NCI-H524 treated with DMSO at 0.1 percent for 48 hours (cell line): ENCODE measurements around the gene MACROH2A2.
"Not testable (repeated sequence)": the region's sequence is repeated elsewhere in the genome, so short reads cannot be mapped to it uniquely, and the experiment has no call there.

Source experiments
- DNase-seq: peaks from one replicate; lab custom pipeline; 2025; lab: John Stamatoyannopoulos, UW

MACROH2A2 gene

DNA sequence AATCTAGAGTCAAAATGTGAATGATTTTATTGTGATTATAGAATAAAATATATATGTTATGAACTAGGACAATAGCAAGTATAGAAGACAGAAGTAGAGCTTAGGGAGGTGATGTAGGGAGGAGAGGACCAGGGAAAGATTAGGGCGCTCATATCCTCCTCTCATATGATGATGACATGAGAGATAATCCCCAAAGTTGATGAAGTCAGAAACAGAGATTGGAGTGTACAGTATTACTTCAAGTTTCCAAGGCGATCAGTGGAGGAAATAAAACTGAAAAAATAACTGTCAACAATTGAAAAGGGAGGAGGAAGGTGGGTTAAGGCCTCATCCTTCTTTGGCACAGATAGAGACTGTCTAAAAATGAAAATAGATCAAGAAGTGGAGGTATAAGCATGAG is 14.9 kb downstream of the MACROH2A2 start:
- no peak for DNase-seq

DNA sequence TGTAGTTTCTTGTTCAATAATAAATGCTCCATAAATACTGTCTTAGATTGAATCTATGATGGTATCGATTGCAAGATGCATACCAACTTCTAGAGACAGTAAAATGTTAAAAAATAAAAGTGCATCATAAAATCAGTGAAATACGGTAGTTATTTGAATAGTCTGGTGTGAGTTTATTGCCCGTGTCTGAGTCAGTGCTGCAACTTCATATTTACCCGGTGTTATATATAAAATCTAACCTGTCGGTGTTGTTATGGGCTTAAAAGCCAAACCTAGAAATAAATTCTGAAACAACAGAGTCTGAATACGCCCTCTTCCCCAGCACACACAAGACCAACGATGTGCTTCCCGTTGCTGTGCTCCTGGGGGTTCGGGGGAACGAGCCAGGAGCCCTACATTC is 16.3 kb downstream of the MACROH2A2 start:
- DNase-seq, result no peak

DNA sequence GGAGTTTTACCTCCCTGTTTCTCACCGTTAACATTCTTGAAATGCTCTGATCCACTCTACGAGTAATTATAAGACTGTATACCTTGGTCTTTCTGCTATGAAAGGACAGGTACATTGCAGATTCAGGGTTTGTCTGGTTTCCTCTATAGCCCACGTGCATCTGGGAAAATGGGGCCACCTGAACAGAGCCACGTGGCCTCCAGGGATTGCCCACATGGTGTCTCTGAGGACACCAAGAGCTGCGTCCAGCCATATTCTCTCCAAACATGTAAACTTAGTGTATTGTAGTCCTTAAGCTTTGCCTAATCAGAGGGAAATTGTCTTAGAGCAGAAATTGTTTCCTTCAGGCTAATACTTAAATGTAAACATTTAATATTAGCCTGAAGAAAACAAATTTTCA is 16.7 kb downstream of the MACROH2A2 start:
- no peak for DNase-seq

- DNase-seq, result no peak
Measured at GRCh38 chr10:70070834-70071233, 18.2 kb downstream of the MACROH2A2 start.

- DNase-seq, result no peak
Measured at GRCh38 chr10:70074165-70074564, 21.5 kb downstream of the MACROH2A2 start.

GRCh38 chr10:70074971-70075370 is 22.3 kb downstream of the MACROH2A2 start:
- no peak for DNase-seq

DNA sequence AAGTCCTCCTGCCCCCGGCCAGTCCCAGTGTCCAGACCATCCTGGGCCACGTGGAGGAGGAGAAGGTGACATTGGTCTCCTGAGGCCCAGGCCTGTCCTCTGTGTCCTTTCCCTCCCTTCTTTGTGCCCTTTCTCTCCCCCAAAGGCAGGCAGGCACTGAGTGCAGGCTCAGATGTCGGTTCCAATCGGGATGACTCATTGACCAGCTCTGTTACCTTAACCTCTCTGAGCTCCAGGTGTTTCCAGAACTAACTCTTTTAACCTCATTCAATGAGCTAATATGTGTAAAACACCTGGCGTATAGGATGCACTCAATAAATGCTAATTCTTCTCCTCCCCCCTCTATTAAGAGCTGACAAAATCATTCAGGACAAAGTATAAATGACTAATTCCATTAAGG is 25.7 kb downstream of the MACROH2A2 start:
- DNase-seq, result no peak

- no peak for DNase-seq
Measured at GRCh38 chr10:70078937-70079336, 26.3 kb downstream of the MACROH2A2 start.

DNA sequence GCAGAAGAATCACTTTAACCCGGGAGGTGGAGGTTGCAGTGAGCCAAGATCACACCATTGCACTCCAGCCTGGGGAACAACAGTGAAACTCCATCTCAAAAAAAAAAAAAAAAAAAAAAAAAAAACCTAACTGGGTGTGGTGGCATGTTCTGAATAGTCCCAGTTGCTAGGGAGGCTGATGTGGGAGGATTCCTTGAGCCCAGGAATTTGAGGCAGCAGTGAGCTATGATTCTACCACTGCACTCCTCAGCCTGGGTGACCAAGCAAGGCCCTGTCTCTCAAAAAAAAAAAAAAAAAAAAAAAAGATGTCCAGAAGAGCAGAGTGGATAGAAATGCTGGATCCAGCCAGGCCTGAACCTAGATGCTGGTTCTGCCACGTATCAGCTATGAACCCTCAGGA is 28.1 kb downstream of the MACROH2A2 start:
- DNase-seq, result not testable (repeated sequence)

GRCh38 chr10:70084189-70084588 is 31.5 kb downstream of the MACROH2A2 start:
- no peak for DNase-seq

DNA sequence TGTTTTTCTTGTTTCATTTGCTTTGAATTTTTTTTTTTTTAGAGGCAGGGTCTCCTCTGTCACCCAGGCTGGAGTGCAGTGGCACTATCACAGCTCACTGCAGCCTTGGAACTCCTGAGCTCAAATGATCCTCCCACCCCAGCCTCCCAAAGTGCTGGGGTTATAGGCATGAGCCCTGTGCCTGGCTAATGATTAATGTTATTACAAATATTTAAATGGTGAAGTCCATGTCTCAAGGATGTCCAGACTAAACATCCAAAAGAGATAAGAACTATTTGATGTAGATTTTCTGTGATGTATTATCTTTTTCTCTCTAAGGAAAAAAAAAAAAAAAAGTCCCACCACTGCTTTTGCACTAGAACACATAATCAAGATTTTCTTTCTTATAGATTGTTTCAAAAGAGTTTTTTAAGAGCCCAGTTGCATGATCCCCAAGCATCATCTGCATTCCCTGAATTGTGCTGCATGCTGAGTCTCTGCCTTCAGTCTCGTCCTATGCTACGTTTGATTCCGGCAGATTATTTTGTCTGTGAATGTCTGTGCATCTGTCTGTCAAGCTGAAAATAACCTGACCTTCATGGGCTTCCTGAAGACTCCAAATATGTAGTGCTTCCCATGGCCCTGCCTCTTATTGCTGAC is 33.4 kb downstream of the MACROH2A2 start:
- no peak for DNase-seq

DNA sequence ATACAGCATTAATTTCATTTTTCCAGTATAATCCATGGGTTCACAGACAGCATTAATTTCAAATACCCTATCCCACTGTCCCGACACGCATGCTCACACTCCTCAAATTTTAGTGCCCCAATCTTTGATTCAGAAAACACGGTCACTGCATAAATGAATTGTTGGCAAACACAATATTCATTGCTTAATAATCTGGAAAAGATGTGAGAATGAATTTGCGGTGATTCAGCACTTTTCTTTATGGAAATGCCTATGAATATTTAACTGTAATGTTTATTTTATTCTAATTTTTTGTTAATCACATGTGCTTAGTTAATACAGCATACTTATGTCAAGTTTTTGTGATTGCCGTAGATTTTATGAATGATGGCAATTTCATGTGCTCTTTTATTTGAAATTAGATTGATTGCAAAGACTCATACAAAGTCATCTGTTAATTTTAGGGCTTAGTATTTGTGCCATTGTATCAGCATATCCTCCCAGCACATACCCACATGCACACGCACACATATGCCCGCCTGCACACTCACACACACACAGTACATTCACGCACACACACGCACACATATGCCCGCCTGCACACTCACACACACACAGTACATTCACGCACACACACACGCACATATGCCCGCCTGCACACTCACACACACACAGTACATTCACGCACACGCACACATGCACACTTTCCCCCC is 35.1 kb downstream of the MACROH2A2 start:
- DNase-seq, result no peak

DNA sequence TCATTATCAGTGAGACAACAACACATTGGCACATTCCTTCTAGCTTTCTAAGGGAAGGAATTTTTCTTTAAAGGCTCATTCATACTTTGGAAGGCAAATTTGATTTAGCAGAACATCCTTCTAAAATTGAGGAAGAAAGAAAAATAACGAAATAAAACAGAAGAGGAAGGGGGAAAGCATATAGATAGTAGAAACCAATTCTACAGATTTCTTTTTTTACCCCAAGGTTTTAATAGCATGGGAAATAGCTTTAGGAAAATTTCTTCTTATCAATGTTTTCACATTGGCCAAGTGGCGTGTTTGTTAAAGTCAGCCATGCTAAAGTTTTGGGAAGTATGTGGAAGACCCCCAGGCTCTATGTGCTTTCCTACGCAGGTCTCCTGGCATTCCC is 35.7 kb downstream of the MACROH2A2 start:
- no peak for DNase-seq

DNA sequence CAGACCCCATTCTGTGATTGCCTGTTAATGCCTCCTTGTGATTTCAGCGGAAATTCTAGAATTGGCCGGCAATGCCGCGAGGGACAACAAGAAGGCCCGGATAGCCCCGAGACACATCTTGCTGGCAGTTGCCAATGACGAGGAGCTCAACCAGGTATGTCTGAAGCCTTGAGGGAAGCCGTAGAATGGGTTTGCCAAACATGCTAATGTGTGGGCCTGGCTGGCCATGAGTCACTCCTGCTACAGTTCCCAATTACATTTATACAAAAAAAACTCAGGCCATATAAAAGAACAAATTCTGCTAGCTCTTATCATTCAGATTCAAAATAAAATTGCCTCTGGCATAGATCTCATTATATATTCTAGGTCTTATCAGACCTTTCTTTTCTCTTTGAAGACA is 37.4 kb downstream of the MACROH2A2 start:
- no peak for DNase-seq

DNA sequence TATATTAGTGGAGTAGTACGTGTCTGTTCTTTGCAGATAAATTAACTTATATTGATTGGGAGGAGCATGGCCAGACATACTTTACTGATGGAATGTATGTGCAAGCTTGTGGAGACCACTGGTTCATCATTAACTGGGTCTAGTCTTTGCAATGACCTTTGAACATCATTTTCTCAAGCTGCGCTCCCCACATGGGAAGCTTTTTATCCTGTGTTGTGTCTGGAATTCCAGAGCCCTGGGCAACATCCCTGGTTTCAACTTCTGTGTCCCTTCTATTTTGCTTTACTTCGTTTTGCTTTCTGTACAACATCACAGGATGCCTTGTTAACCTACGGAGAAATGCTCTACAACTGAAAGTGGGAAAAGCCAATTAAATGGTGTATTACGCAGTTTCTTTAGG is 38.3 kb downstream of the MACROH2A2 start:
- DNase-seq, result no peak

GRCh38 chr10:70092389-70092718 is 39.7 kb downstream of the MACROH2A2 start:
- DNase-seq, result no peak

DNA sequence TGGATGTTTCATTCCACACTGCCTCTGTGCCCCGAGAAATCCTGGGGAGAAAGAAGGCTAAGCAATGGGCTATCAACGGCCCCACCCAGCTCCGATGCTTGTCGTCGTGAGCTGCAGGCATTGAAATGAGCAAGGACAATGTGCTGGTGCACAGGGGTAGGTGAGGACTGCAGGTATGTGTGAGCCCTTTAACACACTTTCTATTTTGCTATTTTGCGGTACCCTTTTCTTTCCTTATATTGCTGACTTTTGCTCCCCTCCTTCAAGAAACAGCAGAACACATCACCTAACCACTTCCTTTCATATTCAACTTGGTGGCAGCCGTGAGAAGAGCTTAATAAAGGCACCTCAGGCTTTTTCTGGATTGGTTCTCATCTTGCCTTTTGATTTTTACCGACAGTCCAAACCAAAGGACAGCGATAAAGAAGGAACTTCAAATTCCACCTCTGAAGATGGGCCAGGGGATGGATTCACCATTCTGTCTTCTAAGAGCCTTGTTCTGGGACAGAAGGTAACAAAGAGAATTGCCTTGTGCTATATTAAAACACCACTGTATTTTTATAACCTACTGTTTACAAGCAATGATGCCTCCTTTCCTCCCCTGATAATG is 40.8 kb downstream of the MACROH2A2 start:
- DNase-seq, result no peak

GRCh38 chr10:70094250-70094649 is 41.6 kb downstream of the MACROH2A2 start:
- DNase-seq, result no peak

DNA sequence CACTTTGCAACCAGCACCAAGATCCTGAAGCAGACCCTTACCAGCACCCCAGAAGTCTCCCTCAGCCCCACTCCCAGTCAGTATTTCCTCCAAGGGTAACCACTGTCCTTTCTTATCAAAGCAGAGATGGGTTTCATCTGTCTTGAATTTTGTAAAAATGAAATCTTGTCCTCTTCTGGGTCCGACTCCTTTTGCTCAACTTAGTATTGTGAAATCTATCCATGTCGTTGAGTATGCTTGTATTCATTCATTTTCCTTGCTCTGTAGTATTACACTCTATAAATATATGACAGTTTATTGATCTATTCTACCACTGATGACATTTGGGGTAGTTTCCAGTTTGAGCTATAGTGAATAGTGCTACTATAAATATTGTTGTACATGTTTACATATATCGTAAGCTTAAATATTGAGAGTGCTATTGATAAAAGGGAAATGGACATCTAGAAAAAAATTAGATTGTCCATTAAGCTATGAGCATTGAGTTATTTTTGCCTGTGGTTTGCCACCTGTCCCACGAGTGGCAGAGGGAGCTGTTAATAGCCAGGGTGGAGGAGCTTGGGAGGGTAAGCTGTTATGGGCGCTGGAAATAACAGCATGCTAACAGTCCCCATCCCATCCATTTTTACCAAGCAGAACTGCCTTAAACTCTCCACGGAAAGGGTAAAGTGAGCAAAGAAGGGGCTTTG is 43.5 kb downstream of the MACROH2A2 start:
- no peak for DNase-seq

DNA sequence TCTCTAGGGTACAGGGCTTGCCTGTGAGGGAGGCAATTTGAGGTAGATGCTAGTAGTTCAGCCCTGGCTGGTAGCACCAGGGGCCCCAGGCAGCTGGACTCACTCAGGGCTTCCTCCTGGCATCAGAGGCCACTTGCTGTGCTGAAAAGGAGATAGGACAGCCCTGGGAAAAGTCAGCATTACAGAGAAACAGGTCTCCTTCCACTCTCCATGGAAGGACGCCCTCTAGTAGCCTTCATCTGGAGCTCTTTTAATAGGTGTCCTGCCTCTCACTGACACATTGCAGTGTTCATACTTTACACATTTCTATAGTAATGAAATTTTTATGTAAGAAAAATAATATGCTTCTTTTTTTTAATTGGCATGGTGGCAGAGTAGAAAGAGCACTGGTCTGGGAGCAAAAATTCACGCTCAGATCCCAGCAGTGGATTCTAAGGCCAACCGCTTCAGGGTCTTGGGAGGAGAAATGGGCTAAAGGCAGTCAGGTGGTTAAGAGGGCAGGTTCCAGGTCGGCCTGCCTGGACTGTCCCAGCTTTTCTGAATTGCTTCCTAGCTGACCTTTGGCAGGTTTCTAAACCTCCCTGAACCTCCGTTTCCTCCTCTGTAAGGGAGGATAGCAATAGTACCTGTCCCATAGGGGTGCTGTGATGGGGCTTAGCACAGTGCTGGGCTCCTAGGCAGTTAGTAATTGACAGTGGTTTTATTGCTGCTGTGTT is 44.2 kb downstream of the MACROH2A2 start:
- no peak for DNase-seq

DNA sequence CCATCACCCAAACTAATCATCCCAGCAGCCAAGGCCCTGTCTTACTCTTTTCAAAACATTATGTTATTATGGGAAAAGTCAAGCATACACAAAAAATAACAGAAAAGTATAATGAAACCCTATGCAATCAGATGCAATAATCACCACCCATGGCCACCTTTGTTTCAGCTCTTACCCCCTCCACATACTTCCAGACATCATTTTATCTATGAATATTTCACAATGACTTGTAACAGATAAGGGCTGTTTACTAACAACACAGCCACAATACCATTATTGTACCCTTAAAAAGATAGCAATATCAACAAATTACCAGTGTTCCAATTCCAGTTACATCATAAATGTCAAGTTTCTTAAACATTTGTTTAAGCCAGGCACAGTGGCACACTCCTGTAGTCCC is 44.8 kb downstream of the MACROH2A2 start:
- DNase-seq, result no peak

DNA sequence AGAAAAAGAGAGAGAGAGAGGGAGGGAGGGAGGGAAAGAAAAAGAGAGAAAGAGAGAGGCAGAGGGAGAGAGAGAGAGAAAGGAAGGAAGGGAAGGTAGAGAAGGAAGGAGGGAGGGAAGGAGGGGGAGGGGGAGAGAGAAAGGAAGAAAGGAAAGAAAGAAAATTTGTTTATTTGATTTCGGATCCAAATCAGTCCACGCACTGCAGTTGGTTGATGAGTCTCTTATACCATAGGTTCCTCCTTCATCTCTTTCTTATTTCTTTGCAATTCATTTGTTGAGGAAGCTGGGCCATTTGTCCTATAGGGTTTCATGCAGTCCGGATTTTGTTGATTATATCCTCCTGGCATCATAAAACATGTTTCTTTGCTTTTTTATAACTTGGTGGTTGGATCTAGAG is 45.6 kb downstream of the MACROH2A2 start:
- DNase-seq, result no peak
